ENCODE measurements around the gene RAB36. TPM values are rescaled to one million over a fixed set of nuclear protein-coding genes. Genes with fewer than 3 reads are reported as not detected.

RAB36 gene
- total RNA-seq, 1 donor from 2014 or later = 9.6 TPM

GRCh38 chr22:23138584-23139435, 6.5 kb upstream of the RAB36 start:
- no peaks in the 10 kb centered on the region for H3K36me3 ChIP-seq
- ATAC-seq = no peak
- TF ChIP-seq CTCF (IDR thresholded peaks at IDR 0.05) = no peak
- no peaks in the 10 kb centered on the region for H3K9me3 ChIP-seq
- peaks cover 18% of the 10 kb centered on the region for H3K4me1 ChIP-seq
- peak overlapping the region; percentile 49 for H3K27ac ChIP-seq
- H3K27me3 ChIP-seq (ENCODE audit: low read depth) = no peaks in the 10 kb centered on the region
- intact Hi-C loops (cut with DNase I) = no loop called here
- H3K4me3 ChIP-seq = no peak overlapping the region
- DNase-seq = no peak

- no peak for ATAC-seq
- Histone ChIP-seq H3K36me3 (no peaks in the 10 kb centered on the region), H3K27ac (no peak overlapping the region), H3K4me1 (peaks cover 31% of the 10 kb centered on the region), H3K4me3 (no peak overlapping the region), H3K9me3 (no peaks in the 10 kb centered on the region), H3K27me3 (ENCODE audit: low read depth) (no peaks in the 10 kb centered on the region)
- intact Hi-C loops (cut with DNase I) = no loop called here
- no peak for DNase-seq
- TF ChIP-seq CTCF (IDR thresholded peaks at IDR 0.05) = no peak
Measured at GRCh38 chr22:23140385-23140784, 4.9 kb upstream of the RAB36 start.

GRCh38 chr22:23142546-23143105, 2.7 kb upstream of the RAB36 start:
- ATAC-seq (no peak), DNase-seq (no peak)
- Histone ChIP-seq H3K27me3 (ENCODE audit: low read depth) (no peaks in the 10 kb centered on the region), H3K4me1 (peaks cover 50% of the 10 kb centered on the region), H3K36me3 (no peaks in the 10 kb centered on the region), H3K4me3 (peak overlapping the region; percentile 37), H3K9me3 (no peaks in the 10 kb centered on the region), H3K27ac (peak overlapping the region; percentile 75)
- intact Hi-C loops (cut with DNase I) = no loop called here
- TF ChIP-seq CTCF (IDR thresholded peaks at IDR 0.05) = no peak

- ATAC-seq = no peak
- DNase-seq = no peak
- intact Hi-C loops (cut with DNase I) = no loop called here
- Histone ChIP-seq H3K27ac (no peak overlapping the region), H3K4me3 (no peak overlapping the region), H3K27me3 (ENCODE audit: low read depth) (no peaks in the 10 kb centered on the region), H3K4me1 (peaks cover 54% of the 10 kb centered on the region), H3K36me3 (no peaks in the 10 kb centered on the region), H3K9me3 (no peaks in the 10 kb centered on the region)
- no peak for TF ChIP-seq CTCF (IDR thresholded peaks at IDR 0.05)
Measured at GRCh38 chr22:23143119-23143518, 2.2 kb upstream of the RAB36 start.

- ATAC-seq = no peak
- no peak overlapping the region for H3K4me3 ChIP-seq
- no peak for TF ChIP-seq CTCF (IDR thresholded peaks at IDR 0.05)
Measured at GRCh38 chr22:23144432-23144831, 845 bp upstream of the RAB36 start.

More at GRCh38 chr22:23144432-23144831, 845 bp upstream of the RAB36 start:
- intact Hi-C loops (cut with DNase I) = no loop called here
- peak overlapping the region; percentile 71 for H3K27ac ChIP-seq
- H3K36me3 ChIP-seq = no peaks in the 10 kb centered on the region
- no peak for DNase-seq
- peaks cover 59% of the 10 kb centered on the region for H3K4me1 ChIP-seq
- no peaks in the 10 kb centered on the region for H3K27me3 ChIP-seq (ENCODE audit: low read depth)
- no peaks in the 10 kb centered on the region for H3K9me3 ChIP-seq
